M059J (cell line): ENCODE results near the gene PCYOX1L. TPM values are rescaled to one million over a fixed set of nuclear protein-coding genes. Genes with fewer than 3 reads are reported as not detected.

Experiments used
- DNase-seq: peaks from one replicate; pipeline ENCODE4 v3.0.0-alpha.2; 2012; ENCODE audit warnings: low read depth
- total RNA-seq: library from RNA; depleted of rRNA; stranded (reverse); fragments of >200 nt; shearing (Covaris generic); gene quantifications from 2 replicates; pipeline ENCODE4 v1.2.3, GENCODE V29; 2014

The PCYOX1L gene
- total RNA-seq, 1 experiment from 2014 or later: 12.0 TPM

DNA sequence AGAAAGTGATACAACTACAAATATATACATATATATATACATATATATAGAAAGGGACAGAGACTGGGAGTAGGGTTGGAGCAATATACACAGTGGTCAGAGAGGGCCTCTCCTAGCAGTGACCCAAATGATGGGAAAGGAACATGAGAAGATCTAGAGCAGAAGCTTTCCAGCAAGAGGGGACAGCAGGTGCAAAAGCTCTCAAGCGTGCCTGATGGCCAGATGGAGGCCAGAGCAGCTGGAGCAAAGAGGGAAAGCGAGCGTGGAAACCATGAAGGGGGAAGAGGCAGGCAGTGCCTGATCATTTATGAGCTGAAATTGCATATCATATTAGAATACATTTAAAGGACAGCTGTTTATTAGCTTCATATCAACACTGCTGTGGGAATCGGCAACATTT, 20.1 kb upstream of the PCYOX1L start:
- DNase-seq: no peak

DNA sequence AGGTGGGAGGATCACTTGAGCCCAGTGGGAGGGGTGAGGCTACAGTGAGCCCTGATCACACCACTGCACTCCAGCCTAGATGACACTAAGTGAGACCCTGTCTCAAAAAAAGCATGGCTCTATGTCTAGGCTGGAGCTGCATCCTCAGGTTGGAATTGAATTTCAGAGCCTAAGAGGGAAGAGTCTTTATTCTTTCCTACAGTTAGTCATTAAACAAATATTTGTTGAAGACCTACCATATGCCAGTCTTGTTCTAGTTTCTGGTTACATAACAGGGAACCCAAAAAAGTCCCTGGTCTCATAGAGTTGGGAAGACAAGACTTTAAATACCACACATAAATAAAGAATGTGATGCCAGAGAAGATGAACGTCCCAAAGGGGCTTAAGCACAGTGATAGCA, 19.5 kb upstream of the PCYOX1L start:
- DNase-seq: no peak

DNA sequence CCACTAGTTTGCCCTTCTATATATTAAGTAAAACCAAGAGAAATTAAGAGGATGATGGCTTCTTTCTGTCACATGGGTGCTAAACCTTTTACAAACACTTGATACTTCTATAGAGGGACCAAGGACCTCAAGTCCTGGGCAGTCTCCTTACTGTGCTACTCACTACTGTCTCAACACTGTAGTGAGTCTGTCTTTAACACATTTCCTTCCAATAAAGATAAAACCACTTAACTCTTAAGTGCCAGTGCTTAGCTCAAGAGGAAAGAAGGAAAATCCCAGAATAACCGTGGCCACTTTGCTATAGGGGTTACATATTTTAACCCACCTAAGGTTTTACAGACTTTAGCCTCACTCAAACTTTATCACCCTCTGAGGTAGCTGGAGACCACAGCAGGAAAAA, 16.9 kb upstream of the PCYOX1L start:
- DNase-seq: no peak

DNA sequence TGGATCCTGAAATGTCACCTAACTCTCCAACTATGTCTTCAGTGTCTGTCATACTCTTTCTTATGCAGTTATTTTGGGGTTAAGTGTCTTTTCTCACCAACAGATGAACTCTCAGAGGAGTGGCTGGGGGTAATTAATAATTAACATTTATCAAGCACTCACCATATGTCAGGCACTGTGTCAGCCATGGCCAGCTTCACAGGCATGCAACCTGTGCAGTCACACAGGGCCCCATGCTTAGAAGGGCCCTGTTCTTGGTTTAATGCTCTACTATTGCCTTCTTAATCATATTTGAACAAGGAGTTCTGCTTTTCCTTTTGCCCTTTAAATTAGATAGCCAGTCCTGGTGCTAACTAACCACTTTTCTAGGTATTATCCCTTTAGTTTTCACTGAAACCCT, 16.0 kb upstream of the PCYOX1L start:
- DNase-seq: no peak

DNA sequence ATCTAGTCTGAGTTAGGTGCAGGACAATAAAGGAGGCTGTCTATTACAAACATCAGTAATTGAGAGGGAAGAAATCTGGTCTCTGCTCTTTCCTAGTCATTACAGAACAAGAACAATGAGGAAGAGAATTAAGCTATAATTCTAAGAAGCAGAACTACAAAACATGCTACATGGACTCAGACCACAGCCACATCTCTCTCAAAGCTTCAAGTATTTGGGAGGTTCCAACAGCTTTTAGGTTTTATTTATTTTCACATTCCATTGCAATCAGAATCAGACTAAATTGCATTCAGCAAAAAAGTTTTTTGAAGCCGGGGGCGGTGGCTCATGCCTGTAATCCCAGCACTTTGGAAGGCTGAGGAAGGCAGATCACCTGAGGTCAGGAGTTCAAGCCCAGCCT, 13.7 kb upstream of the PCYOX1L start:
- DNase-seq: no peak

DNA sequence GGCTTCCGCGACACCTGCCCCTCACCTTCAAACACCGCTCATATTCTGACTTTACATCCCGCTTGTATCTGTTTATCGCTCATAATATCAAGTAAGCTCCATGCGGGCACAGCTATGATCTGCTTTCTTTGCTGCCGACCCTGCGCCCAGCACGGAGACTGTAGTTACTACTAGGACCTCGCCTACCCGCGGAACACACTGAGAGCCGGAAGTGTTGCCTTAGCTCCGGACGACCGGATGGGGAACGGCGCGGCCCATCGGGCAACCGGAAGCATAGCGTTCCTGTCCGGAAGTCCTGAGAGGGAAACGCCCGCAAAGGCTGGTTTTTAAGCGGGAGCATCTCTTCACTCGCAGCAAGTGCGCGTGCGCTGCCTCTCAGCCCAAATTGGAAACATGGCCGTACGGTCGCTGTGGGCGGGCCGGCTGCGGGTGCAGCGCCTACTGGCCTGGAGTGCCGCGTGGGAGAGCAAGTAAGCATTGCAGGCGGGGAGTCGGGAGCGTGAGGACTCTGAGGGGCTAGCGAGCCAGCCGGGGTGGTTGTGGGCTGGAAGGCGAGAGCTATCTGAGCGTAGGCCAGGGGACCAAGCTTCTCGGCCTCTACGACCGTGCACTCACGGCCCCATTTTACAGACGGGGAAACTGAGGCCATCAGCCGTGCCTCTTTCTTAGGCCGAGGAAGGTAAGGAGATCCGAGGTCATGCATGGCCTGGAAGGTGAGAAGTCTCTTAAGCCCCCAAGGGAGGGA, 12.5 kb upstream of the PCYOX1L start, which contains the start of gene GRPEL2:
GRPEL2 (plus strand) TSS at position 353 of the 745 bp plus-strand sequence; CDS start at position 394, 41 bp downstream.
- DNase-seq: peak; percentile 97

DNA sequence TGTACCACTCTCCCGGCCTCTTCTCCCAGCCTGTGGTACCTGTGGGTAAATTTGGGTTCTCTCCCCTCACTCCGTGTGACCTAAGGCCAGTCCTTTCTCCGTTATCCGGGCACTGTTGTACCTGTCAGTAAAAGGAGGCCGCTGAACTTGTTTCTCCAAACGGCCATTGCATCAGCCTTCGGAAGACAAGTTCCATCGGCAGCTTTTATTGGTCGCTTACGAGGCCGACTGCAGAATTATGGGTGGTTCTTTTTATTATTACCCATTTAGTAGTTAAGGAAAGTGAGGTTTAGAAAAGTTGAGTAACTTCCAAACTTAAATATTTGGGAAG, 12.0 kb upstream of the PCYOX1L start:
- peak; percentile 40 for DNase-seq

DNA sequence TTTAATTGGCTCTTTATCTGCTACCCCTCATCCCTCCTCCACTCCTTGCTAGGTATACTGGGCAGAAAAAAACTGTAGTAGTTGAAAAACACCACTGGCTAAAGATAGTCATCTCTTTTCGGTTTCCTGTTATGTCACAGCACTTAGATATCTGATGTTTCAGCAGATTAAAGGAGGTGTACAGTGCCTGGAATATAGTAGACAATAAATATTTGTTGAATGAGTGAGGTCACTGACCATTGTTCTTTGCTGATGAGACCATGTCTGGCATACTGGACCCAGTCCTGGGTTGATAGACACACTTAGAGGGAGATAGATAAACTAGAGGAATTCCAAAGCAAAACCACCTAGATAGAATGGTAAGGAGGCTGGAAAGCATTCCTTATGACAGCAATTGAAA, 9.3 kb upstream of the PCYOX1L start:
- no peak for DNase-seq

DNA sequence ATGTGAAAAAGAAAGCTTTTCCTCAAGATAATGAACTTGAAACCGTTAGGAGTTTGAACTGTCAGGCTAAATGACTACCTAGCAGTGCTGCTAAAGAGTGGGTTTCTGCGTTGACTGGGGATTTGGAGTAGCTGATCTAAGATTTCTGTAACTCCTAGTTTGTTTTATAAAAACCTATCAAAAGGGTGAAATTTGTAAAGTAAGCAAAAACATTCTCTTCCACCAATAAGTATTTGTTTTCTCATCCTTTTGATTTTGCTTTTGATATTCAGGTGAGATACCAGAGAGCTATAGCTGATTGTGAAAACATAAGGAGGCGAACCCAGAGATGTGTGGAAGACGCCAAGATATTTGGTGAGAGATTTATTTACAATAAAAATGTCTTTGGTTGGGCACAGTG, 8.5 kb upstream of the PCYOX1L start:
- DNase-seq: no peak

DNA sequence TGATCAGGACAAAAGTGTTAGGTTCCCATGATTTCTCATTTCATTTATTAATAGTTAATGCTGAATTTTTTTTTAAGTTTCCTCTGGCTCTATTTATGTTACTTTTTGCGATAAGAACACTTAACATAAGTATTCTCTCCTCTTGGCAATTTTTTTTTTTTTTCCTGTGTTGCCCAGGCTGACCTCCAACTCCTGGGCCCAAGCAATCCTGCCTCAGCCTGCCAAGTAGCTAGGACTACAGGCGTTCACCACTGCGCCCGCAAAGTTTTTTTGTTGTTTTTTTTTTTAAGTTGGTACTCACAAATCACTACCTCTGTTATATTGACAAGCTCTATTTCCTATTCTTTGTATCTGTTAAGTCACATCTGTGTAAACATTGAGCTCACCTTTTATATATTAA, 5.7 kb upstream of the PCYOX1L start:
- DNase-seq: no peak

DNA sequence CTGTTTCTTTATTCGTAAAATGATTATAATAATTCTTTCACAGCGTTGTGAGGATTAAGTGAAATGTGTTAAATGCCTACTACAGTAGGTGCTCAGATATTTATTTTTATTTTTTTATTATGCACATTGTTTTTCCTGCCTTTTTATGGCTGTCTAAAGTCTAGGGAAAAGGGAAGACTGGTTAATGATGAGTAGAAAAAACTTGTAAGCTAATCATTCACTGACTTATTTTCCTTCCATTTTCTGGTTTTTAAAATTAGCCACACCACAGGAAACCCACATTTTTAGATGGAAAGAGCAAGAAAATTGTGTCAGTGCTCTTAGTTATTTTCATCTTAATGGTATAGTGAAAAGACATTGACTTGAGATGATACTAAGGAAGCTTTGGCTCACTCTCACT, 3.9 kb upstream of the PCYOX1L start:
- no peak for DNase-seq

DNA sequence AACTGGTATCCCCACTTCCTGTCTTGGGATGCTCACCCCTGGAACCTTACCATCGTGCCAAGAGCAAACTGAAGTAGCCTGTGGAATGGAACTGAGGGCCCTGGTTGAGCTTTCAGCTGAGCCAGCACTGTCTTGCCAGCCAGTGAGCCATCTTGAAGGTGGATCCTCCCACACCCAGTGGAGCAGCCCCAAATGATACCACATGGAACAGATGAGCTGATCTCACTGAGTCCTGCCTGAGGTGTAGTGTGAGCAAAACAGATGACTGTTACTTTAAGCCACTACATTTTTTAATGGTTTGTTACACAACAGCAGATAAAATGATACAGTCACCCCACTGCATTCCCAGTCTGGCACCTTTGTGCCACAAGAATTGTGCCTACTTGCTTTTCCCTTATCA, 2.2 kb upstream of the PCYOX1L start:
- DNase-seq: no peak

DNA sequence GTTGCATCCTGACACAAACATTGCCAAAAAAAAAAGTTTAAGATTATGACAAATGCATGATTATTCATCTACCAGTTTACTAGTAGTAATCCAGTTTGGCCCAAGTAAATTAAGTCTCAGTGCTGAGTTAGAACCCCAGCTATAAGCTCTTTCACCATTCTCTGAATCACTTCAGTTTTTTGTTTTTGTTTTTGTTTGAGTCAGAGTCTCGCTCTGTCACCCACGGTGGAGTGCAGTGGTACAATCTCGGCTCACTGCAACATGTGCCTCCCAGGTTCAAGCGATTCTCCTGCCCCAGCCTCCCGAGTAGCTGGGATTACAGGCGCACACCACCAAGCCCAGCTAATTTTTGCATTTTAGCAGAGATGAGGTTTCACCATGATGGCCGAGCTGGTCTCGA, 1.5 kb upstream of the PCYOX1L start:
- no peak for DNase-seq

DNA sequence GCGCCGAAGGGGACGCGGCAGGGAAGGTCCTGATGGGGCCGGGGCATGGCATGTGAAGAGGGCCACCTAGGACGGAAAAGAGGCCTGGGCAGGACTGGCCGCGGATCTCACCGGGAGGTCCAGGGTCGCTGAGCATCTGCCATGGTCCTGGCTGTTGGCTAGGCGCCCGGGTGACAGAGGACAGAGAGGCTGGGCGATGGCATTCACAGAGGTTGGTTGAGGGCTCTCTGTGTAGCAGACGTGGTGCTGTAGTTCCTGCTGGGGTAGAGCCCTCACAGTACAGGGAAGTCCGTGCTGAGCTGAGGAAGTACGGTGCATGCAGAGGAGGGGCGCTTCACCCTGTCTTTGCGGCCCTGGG, 427 bp downstream of the PCYOX1L start:
- DNase-seq: peak; percentile 29

DNA sequence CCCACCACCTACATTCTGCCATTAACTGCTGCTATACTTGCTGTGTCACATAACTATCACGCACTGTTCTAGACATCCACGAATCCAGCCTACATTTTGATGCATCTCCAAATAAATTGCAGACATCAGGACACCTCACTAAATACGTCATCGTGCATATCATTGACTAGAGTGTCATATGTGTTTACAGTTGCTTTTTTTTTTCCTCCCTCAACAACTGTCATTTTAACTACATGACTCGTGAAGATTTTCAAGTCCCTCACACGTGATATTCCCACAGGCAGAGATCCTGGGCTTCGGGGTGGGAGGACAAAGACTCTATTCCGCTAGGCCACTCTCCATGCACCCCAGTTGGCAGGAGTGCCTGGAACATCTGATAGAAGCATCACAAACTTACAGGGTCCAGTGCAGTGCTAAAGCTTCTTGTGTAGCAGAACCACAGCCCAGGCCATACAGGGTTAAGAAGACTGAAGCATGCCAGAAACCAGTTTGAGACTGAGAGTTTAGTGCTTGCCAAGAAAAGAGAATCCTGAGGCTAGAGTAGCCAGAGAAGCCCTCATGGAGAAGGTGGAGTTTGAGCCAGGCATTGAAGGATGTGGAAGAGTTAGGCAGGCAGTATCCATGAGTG, 1.1 kb downstream of the PCYOX1L start:
- no peak for DNase-seq

DNA sequence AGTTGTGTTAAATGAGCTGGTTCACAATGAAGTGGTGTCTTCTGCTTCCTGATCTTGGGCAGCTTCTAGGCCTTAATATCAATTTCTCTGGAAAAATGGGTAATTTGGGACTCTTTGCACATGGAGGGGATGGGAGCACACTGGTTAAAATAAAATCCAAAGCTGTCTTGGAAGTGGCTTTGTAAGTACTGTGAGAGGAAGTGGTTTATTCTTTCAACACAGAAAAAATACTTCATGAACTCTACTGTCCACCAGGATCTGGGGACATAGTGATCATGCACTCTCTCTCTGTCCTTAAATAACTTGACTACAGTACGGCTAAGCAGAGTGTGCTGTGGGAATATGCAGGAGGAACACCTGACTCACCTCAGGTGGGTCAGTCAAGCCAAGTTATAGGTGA, 2.4 kb downstream of the PCYOX1L start:
- DNase-seq: no peak

DNA sequence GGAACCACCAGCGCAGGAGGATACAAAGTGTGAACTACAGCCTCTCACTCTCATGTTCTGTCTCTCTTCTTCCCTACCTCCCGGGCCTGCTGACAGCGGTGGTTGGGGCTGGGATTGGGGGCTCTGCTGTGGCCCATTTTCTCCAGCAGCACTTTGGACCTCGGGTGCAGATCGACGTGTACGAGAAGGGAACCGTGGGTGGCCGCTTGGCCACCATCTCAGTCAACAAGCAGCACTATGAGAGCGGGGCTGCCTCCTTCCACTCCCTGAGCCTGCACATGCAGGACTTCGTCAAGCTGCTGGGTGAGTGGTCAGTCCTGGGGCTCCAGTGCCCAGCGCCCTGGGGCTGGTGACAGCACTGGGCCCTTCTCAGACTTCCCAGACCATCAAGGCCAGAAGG, 4.7 kb downstream of the PCYOX1L start:
- DNase-seq: no peak

DNA sequence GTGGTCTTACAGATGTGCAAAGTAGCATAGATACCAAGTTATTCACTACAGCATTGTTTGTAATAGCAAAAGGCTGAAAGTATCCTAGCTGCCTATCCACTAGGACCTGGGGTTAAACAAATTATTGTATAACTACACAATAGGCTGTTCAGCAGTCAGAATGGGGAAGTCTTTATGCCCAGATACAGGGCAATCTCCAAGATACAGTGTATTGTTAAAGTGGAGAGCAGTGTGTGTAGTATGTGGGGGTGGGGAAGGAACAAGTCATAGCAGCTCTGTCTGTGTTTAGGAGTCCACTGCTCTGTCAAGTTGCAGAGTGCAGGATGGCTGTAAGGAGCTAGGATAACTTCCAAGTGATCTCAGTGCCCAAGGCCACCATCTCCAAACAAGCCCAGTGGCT, 5.5 kb downstream of the PCYOX1L start:
- no peak for DNase-seq

DNA sequence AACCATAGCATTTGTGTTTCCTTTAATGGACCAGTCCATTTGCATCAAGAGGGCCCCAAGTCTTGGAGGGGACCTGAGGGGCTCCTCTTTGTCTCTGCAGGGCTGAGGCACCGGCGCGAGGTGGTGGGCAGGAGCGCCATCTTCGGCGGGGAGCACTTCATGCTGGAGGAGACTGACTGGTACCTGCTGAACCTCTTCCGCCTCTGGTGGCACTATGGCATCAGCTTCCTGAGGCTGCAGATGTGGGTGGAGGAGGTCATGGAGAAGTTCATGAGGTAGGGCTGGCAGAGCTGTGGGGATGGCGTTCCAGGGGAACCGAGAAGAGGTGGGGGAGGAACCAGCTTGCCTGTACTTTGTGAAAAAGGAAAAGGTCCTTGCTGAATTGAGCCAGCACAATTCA, 6.1 kb downstream of the PCYOX1L start:
- no peak for DNase-seq

DNA sequence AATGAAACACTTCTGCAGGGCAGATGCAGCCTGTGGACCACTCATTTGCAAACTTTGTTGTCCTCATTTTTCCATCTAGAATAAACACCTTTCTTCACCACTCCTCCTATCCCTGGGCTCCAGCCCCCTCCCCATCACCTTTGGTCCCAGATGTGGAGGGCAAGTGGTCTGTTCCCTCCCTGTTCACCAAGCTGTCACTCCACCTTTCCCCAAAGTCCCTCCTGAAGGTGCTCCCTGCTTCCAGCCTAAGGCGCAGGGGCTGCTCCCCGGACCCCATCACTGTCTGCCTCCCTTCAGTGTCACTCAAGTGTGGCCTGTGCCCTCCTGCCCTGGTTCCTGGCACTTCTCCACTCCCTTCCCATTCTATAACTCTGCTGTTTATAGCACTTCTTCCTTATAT, 6.9 kb downstream of the PCYOX1L start:
- no peak for DNase-seq

DNA sequence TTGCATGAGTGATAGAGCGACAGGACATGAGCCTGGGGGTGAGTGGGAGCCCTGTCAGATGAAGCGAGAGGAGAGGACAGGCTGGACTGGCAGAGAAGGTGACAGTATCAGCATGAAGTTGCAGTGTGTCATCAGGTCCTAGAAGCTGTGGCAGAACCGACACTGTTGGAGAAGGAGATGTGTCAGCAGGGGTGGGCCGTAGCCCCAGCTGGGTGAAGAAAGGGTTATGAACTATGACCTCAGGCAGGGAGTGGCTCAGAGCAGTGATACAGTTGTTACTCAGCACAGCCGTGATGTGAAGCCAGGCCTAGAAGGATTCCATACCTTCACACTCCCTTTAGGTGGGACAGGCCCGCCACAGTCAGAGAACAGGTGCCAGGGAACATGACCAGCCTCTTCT, 7.6 kb downstream of the PCYOX1L start:
- DNase-seq: no peak

DNA sequence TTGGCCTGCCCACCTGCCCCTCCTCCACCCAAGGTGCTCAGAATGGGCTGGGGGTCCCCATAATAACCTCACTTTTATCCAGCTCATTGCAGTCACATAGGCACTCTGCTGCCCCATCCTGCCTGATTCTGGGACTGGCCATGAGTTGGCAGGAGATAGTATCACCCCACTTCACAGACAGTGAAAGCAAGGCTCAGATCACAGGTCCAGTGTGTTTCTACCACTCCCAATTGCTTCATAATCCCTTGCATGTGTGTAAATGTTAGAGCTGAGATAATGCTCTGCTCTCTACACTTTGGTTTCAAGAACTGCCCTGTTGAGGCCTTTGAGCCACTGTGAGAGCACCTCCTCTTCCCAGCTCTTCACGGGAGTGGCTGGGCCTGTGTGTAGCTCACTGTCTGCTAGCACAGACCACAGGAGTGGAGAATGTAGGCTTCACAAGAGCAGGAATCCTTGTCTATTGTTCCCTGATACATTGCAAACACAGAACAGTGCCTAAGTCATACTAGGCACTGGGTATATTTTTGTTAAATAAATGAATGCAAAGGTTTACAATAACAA, 8.4 kb downstream of the PCYOX1L start:
- no peak for DNase-seq

DNA sequence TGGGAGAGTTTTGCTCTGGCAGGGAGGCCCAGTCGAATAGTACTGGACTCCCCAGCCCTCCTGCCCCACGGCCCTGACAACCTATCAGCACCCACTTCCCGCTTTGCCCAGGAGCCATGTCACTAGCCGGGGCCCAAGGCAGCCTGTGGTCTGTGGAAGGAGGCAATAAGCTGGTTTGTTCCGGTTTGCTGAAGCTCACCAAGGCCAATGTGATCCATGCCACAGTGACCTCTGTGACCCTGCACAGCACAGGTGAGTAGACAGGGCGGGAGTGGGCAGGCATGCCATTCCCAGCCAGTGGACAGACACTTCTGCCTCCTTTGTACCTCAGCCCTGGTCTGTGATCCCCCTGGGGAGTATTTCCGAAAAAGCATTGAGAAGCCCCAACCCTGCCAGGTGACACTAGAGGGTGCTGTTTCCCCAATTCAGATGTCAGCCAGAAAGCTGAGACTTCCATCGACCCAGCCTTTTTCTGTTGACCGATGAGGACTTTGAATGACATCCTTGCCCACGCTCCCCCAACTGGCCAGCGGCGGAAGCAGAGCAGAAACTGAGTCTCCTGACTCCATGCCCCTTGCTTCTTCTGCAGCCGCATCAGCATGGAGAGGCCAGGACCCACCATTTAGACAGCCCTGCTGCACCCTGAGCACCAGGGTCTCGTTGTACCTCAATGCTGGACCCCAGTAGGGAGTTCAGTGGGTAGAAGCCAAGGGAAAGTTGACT, 9.6 kb downstream of the PCYOX1L start:
- peak; percentile 76 for DNase-seq
